Caco-2 (cell line): ENCODE data around the gene NTN1. TPM values are rescaled to one million over a fixed set of nuclear protein-coding genes. Genes with fewer than 3 reads are reported as not detected.

Source experiments
- BruUV-seq: library from RNA; stranded (reverse); fragments of 400-500 nt; replicated peaks from 2 replicates; lab custom pipeline; 2021; lab: Mats Ljungman, UMichigan
- CTCF ChIA-PET: fragments of 300-600 bp; sonication (Branson Sonifier 250); formaldehyde crosslinking; loops from one replicate; lab custom pipeline; 2022; ENCODE audit warnings: antibody characterized with exemption; lab: Charles Lee
- POLR2A ChIA-PET: fragments of 300-600 bp; sonication (Branson Sonifier 250); formaldehyde crosslinking; loops from one replicate; lab custom pipeline; 2022; ENCODE audit warnings: antibody characterized with exemption; lab: Charles Lee
- DNase-seq, 2 experiments: peaks; one replicate each; pipeline versions ENCODE4 v3.0.0 to v3.0.0-alpha.2; 2020 to 2022
- H3K27me3 ChIP-seq: replicated peaks from 2 replicates; pipeline ENCODE4 v1.6.0; 2011; ENCODE audit warnings: low read length; ENCODE audit not compliant: control insufficient read depth, insufficient read depth
- H3K36me3 ChIP-seq: 2 replicates; pipeline ENCODE4 v1.5.1; 2011; ENCODE audit warnings: low read length; ENCODE audit not compliant: control insufficient read depth, insufficient read depth
- H3K4me1 ChIP-seq: fragments of 250-450 bp; sonication (Bioruptor Pico); 2 replicates; pipeline ENCODE4 v1.5.1; 2020; ENCODE audit warnings: mild to moderate bottlenecking
- H3K4me3 ChIP-seq: 2 replicates; pipeline ENCODE4 v1.5.1; 2011; ENCODE audit warnings: low read depth, mild to moderate bottlenecking, control low read depth, low read length
- H3K9me3 ChIP-seq: fragments of 250-450 bp; sonication (Bioruptor Pico); 2 replicates; pipeline ENCODE4 v1.5.1; 2020; ENCODE audit warnings: mild to moderate bottlenecking, moderate library complexity
- H3K27ac Mint-ChIP-seq: one replicate; pipeline ENCODE4 v1.8.0; 2022; ENCODE audit warnings: mixed read lengths; ENCODE audit not compliant: unreplicated experiment
- H3K27me3 Mint-ChIP-seq: one replicate; pipeline ENCODE4 v1.8.0; 2022; ENCODE audit warnings: mixed read lengths; ENCODE audit not compliant: insufficient read depth, unreplicated experiment
- H3K36me3 Mint-ChIP-seq: one replicate; pipeline ENCODE4 v1.8.0; 2022; ENCODE audit warnings: mild to moderate bottlenecking, mixed read lengths; ENCODE audit not compliant: insufficient read depth, unreplicated experiment
- H3K4me1 Mint-ChIP-seq: one replicate; pipeline ENCODE4 v1.8.0; 2022; ENCODE audit warnings: low read depth, mixed read lengths; ENCODE audit not compliant: unreplicated experiment
- H3K4me3 Mint-ChIP-seq: one replicate; pipeline ENCODE4 v1.8.0; 2022; ENCODE audit warnings: mild to moderate bottlenecking, moderate library complexity, mixed read lengths; ENCODE audit not compliant: unreplicated experiment
- H3K9me3 Mint-ChIP-seq: one replicate; pipeline ENCODE4 v1.8.0; 2022; ENCODE audit warnings: mixed read lengths; ENCODE audit not compliant: unreplicated experiment
- CTCF ChIP-seq, 2 experiments: fragments of 200-600 bp in 1 of 2; IDR thresholded peaks; 1 replicate in 1 of 2; 2 replicates in 1 of 2; pipeline versions ENCODE4 v1.5.1 to v1.8.0; 2011 to 2022; ENCODE audit warnings: antibody characterized with exemption in 1 of 2, control low read depth in 1 of 2, inconsistent platforms in 1 of 2, low read depth in 1 of 2, low read length in 1 of 2, mild to moderate bottlenecking in 1 of 2, moderate library complexity in 1 of 2; ENCODE audit not compliant: insufficient read depth in 1 of 2, severe bottlenecking in 1 of 2, unreplicated experiment in 1 of 2
- intact Hi-C: fragments of 100-400 bp; cut with micrococcal nuclease; formaldehyde crosslinking; loops from one replicate; pipeline ENCODE4 v1.10.0; 2022; ENCODE audit not compliant: unreplicated experiment
- total RNA-seq: library from RNA; stranded (reverse); gene quantifications from 2 replicates; pipeline ENCODE4 v1.2.3, GENCODE V29; 2022

NTN1 gene
- total RNA-seq, 1 experiment from 2014 or later = 0.88 TPM

GRCh38 chr17:9087921-9088320 lies 66.6 kb downstream of the NTN1 start:
- intact Hi-C loops = no loop called here
- Histone ChIP-seq H3K4me1 (no peaks in the 10 kb centered on the region), H3K9me3 (no peaks in the 10 kb centered on the region), H3K36me3 (no peaks in the 10 kb centered on the region), H3K27me3 (no peaks in the 10 kb centered on the region), H3K4me3 (no peak overlapping the region)
- ChIA-PET POLR2A (no interaction called here), CTCF (no interaction called here)
- DNase-seq = no peak
- Mint-ChIP-seq H3K27ac (no peak overlapping the region), H3K27me3 (no peaks in the 10 kb centered on the region), H3K4me3 (no peak overlapping the region), H3K9me3 (no peaks in the 10 kb centered on the region), H3K36me3 (no peaks in the 10 kb centered on the region), H3K4me1 (no peaks in the 10 kb centered on the region)
- TF ChIP-seq CTCF (IDR thresholded peaks at IDR 0.05; ENCODE audit: insufficient read depth in 1 of 2, low read depth in 1 of 2, low read length in 1 of 2, severe bottlenecking in 1 of 2, unreplicated experiment in 1 of 2) = no peak
- BruUV-seq = no TSS peak

GRCh38 chr17:9090641-9091096 lies 69.4 kb downstream of the NTN1 start:
- no peaks in the 10 kb centered on the region for H3K27me3 Mint-ChIP-seq
- H3K27ac Mint-ChIP-seq = no peak overlapping the region
- H3K9me3 ChIP-seq = no peaks in the 10 kb centered on the region
- no peaks in the 10 kb centered on the region for H3K4me1 ChIP-seq
- H3K27me3 ChIP-seq = no peaks in the 10 kb centered on the region
- H3K36me3 ChIP-seq = no peaks in the 10 kb centered on the region
- no peaks in the 10 kb centered on the region for H3K4me1 Mint-ChIP-seq
- H3K36me3 Mint-ChIP-seq = no peaks in the 10 kb centered on the region
- H3K4me3 Mint-ChIP-seq = no peak overlapping the region
- H3K9me3 Mint-ChIP-seq = no peaks in the 10 kb centered on the region
- intact Hi-C loops = no loop called here
- DNase-seq = no peak
- CTCF ChIA-PET = no interaction called here
- no peak for TF ChIP-seq CTCF (IDR thresholded peaks at IDR 0.05; ENCODE audit: insufficient read depth in 1 of 2, low read depth in 1 of 2, low read length in 1 of 2, severe bottlenecking in 1 of 2, unreplicated experiment in 1 of 2)
- BruUV-seq = no TSS peak
- POLR2A ChIA-PET = no interaction called here
- H3K4me3 ChIP-seq = no peak overlapping the region

GRCh38 chr17:9094193-9094592 lies 72.9 kb downstream of the NTN1 start:
- intact Hi-C loops = no loop called here
- TF ChIP-seq CTCF (IDR thresholded peaks at IDR 0.05; ENCODE audit: insufficient read depth in 1 of 2, low read depth in 1 of 2, low read length in 1 of 2, severe bottlenecking in 1 of 2, unreplicated experiment in 1 of 2) = no peak
- no TSS peak for BruUV-seq

More at GRCh38 chr17:9094193-9094592, 72.9 kb downstream of the NTN1 start:
- ChIA-PET POLR2A (no interaction called here), CTCF (no interaction called here)
- H3K27me3 Mint-ChIP-seq = peaks cover 5% of the 10 kb centered on the region
- H3K4me3 Mint-ChIP-seq = no peak overlapping the region
- Histone ChIP-seq H3K4me1 (no peaks in the 10 kb centered on the region), H3K36me3 (no peaks in the 10 kb centered on the region), H3K27me3 (no peaks in the 10 kb centered on the region), H3K9me3 (no peaks in the 10 kb centered on the region), H3K4me3 (no peak overlapping the region)
- no peaks in the 10 kb centered on the region for H3K36me3 Mint-ChIP-seq
- no peak for DNase-seq
- H3K27ac Mint-ChIP-seq = no peak overlapping the region
- H3K9me3 Mint-ChIP-seq = no peaks in the 10 kb centered on the region
- H3K4me1 Mint-ChIP-seq = no peaks in the 10 kb centered on the region
